ENCODE measurements around the gene GAB3. TPM values are rescaled to one million over a fixed set of nuclear protein-coding genes. Genes with fewer than 3 reads are reported as not detected.

GAB3 gene
- total and polyA plus RNA-seq, 2 experiments from 2014 or later, result 0.89 to 1.8 TPM

DNA sequence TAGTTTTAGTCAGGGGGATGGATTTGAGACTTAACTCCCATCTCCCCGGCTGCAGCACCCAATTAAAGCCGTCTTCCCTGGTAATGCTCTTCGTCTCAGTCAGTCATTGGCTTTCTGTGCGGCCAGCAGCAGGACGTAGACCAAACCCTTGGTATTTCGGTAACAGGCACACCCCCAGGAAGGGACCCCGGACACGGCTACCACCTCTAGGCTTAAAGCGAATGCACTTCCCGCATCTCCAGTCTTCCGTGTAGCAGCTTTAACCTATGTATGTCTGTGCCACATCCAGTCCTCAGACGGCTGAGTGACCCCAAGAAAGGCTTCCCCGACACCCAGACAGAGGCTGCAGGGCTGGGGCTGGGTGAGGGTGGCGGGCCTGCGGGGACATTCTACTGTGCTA, 96.0 kb downstream of the GAB3 start:
- H3K4me1 ChIP-seq (ENCODE audit: insufficient read depth), result no peaks in the 10 kb centered on the region
- H3K27me3 ChIP-seq (ENCODE audit: insufficient read depth), result no peaks in the 10 kb centered on the region
- no peaks in the 10 kb centered on the region for H3K36me3 ChIP-seq (ENCODE audit: insufficient read depth)
- no peak overlapping the region for H3K27ac ChIP-seq (ENCODE audit: low read depth)
- TF ChIP-seq JUNB (IDR thresholded peaks at IDR 0.05; ENCODE audit: unreplicated experiment) (no peak), NANOG (IDR thresholded peaks at IDR 0.05; ENCODE audit: borderline replicate concordance) (no peak), POLR2AphosphoS5 (IDR thresholded peaks at IDR 0.05; ENCODE audit: low read depth) (no peak), ZNF331 (CRISPR knock-in tag; IDR thresholded peaks at IDR 0.05; ENCODE audit: low read depth) (no peak), STAT1 (IDR thresholded peaks at IDR 0.05; ENCODE audit: unreplicated experiment) (no peak), EZH2 (IDR thresholded peaks at IDR 0.05; ENCODE audit: low read depth, unreplicated experiment) (no peak), ZNF114 (CRISPR knock-in tag; IDR thresholded peaks at IDR 0.05) (no peak), EZH2phosphoT487 (IDR thresholded peaks at IDR 0.05; ENCODE audit: unreplicated experiment) (no peak), CREB1 (CRISPR knock-in tag; IDR thresholded peaks at IDR 0.05; ENCODE audit: low read depth) (no peak)
- TF ChIP-seq, protein P1, sequence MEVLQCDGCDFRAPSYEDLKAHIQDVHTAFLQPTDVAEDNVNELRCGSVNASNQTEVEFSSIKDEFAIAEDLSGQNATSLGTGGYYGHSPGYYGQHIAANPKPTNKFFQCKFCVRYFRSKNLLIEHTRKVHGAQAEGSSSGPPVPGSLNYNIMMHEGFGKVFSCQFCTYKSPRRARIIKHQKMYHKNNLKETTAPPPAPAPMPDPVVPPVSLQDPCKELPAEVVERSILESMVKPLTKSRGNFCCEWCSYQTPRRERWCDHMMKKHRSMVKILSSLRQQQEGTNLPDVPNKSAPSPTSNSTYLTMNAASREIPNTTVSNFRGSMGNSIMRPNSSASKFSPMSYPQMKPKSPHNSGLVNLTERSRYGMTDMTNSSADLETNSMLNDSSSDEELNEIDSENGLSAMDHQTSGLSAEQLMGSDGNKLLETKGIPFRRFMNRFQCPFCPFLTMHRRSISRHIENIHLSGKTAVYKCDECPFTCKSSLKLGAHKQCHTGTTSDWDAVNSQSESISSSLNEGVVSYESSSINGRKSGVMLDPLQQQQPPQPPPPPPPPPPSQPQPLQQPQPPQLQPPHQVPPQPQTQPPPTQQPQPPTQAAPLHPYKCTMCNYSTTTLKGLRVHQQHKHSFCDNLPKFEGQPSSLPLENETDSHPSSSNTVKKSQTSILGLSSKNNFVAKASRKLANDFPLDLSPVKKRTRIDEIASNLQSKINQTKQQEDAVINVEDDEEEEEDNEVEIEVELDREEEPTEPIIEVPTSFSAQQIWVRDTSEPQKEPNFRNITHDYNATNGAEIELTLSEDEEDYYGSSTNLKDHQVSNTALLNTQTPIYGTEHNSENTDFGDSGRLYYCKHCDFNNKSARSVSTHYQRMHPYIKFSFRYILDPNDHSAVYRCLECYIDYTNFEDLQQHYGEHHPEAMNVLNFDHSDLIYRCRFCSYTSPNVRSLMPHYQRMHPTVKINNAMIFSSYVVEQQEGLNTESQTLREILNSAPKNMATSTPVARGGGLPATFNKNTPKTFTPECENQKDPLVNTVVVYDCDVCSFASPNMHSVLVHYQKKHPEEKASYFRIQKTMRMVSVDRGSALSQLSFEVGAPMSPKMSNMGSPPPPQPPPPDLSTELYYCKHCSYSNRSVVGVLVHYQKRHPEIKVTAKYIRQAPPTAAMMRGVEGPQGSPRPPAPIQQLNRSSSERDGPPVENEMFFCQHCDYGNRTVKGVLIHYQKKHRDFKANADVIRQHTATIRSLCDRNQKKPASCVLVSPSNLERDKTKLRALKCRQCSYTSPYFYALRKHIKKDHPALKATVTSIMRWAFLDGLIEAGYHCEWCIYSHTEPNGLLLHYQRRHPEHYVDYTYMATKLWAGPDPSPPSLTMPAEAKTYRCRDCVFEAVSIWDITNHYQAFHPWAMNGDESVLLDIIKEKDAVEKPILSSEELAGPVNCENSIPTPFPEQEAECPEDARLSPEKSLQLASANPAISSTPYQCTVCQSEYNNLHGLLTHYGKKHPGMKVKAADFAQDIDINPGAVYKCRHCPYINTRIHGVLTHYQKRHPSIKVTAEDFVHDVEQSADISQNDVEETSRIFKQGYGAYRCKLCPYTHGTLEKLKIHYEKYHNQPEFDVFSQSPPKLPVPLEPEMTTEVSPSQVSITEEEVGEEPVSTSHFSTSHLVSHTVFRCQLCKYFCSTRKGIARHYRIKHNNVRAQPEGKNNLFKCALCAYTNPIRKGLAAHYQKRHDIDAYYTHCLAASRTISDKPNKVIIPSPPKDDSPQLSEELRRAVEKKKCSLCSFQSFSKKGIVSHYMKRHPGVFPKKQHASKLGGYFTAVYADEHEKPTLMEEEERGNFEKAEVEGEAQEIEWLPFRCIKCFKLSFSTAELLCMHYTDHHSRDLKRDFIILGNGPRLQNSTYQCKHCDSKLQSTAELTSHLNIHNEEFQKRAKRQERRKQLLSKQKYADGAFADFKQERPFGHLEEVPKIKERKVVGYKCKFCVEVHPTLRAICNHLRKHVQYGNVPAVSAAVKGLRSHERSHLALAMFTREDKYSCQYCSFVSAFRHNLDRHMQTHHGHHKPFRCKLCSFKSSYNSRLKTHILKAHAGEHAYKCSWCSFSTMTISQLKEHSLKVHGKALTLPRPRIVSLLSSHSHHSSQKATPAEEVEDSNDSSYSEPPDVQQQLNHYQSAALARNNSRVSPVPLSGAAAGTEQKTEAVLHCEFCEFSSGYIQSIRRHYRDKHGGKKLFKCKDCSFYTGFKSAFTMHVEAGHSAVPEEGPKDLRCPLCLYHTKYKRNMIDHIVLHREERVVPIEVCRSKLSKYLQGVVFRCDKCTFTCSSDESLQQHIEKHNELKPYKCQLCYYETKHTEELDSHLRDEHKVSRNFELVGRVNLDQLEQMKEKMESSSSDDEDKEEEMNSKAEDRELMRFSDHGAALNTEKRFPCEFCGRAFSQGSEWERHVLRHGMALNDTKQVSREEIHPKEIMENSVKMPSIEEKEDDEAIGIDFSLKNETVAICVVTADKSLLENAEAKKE (CRISPR knock-in tag; IDR thresholded peaks at IDR 0.05), result no peak
- TF ChIP-seq, protein P2, sequence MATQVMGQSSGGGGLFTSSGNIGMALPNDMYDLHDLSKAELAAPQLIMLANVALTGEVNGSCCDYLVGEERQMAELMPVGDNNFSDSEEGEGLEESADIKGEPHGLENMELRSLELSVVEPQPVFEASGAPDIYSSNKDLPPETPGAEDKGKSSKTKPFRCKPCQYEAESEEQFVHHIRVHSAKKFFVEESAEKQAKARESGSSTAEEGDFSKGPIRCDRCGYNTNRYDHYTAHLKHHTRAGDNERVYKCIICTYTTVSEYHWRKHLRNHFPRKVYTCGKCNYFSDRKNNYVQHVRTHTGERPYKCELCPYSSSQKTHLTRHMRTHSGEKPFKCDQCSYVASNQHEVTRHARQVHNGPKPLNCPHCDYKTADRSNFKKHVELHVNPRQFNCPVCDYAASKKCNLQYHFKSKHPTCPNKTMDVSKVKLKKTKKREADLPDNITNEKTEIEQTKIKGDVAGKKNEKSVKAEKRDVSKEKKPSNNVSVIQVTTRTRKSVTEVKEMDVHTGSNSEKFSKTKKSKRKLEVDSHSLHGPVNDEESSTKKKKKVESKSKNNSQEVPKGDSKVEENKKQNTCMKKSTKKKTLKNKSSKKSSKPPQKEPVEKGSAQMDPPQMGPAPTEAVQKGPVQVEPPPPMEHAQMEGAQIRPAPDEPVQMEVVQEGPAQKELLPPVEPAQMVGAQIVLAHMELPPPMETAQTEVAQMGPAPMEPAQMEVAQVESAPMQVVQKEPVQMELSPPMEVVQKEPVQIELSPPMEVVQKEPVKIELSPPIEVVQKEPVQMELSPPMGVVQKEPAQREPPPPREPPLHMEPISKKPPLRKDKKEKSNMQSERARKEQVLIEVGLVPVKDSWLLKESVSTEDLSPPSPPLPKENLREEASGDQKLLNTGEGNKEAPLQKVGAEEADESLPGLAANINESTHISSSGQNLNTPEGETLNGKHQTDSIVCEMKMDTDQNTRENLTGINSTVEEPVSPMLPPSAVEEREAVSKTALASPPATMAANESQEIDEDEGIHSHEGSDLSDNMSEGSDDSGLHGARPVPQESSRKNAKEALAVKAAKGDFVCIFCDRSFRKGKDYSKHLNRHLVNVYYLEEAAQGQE (IDR thresholded peaks at IDR 0.05; ENCODE audit: unreplicated experiment), result no peak
- TF ChIP-seq, protein P3, sequence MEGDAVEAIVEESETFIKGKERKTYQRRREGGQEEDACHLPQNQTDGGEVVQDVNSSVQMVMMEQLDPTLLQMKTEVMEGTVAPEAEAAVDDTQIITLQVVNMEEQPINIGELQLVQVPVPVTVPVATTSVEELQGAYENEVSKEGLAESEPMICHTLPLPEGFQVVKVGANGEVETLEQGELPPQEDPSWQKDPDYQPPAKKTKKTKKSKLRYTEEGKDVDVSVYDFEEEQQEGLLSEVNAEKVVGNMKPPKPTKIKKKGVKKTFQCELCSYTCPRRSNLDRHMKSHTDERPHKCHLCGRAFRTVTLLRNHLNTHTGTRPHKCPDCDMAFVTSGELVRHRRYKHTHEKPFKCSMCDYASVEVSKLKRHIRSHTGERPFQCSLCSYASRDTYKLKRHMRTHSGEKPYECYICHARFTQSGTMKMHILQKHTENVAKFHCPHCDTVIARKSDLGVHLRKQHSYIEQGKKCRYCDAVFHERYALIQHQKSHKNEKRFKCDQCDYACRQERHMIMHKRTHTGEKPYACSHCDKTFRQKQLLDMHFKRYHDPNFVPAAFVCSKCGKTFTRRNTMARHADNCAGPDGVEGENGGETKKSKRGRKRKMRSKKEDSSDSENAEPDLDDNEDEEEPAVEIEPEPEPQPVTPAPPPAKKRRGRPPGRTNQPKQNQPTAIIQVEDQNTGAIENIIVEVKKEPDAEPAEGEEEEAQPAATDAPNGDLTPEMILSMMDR (conservative IDR thresholded peaks at IDR 0.05; ENCODE audit: low read depth in 2 of 2), result no peak
- TF ChIP-seq, protein P4, sequence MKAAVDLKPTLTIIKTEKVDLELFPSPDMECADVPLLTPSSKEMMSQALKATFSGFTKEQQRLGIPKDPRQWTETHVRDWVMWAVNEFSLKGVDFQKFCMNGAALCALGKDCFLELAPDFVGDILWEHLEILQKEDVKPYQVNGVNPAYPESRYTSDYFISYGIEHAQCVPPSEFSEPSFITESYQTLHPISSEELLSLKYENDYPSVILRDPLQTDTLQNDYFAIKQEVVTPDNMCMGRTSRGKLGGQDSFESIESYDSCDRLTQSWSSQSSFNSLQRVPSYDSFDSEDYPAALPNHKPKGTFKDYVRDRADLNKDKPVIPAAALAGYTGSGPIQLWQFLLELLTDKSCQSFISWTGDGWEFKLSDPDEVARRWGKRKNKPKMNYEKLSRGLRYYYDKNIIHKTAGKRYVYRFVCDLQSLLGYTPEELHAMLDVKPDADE (IDR thresholded peaks at IDR 0.05), result no peak
- no peaks in the 10 kb centered on the region for H3K4me1 Mint-ChIP-seq
- no peak overlapping the region for H2AFZ ChIP-seq
- no peaks in the 10 kb centered on the region for H3F3A ChIP-seq (replicated peaks; ENCODE audit: low read depth)
- H3K9me2 ChIP-seq (ENCODE audit: insufficient read depth), result no peaks in the 10 kb centered on the region
- no peak overlapping the region for H3K4me3 Mint-ChIP-seq
- peaks cover 3% of the 10 kb centered on the region for H3K27me3 Mint-ChIP-seq (ENCODE audit: insufficient read depth, low read depth, poor library complexity)
- H3K79me2 ChIP-seq (replicated peaks; ENCODE audit: insufficient read depth), result no peaks in the 10 kb centered on the region
- no peak overlapping the region for H3K27ac Mint-ChIP-seq
- no peaks in the 10 kb centered on the region for H3K9me3 Mint-ChIP-seq
- H3K4me2 ChIP-seq, result no peak overlapping the region
- no peaks in the 10 kb centered on the region for H3K36me3 Mint-ChIP-seq (ENCODE audit: low read depth)
- no peak for ATAC-seq
- no peaks in the 10 kb centered on the region for H4K20me1 ChIP-seq (replicated peaks; ENCODE audit: insufficient read depth)
- DNase-seq (ENCODE audit: low spot score), result no peak
- no peak overlapping the region for H3K4me3 ChIP-seq
